ENCODE results near the gene RNF187. TPM values are rescaled to one million over a fixed set of nuclear protein-coding genes. Genes with fewer than 3 reads are reported as not detected.

Gene RNF187
- total and polyA plus RNA-seq, 10 of the 15 experiments (the other 5 are each of a cell fraction or from before 2014, with no cell fraction given), result 2.6 to 116 (median 29.5) TPM

DNA sequence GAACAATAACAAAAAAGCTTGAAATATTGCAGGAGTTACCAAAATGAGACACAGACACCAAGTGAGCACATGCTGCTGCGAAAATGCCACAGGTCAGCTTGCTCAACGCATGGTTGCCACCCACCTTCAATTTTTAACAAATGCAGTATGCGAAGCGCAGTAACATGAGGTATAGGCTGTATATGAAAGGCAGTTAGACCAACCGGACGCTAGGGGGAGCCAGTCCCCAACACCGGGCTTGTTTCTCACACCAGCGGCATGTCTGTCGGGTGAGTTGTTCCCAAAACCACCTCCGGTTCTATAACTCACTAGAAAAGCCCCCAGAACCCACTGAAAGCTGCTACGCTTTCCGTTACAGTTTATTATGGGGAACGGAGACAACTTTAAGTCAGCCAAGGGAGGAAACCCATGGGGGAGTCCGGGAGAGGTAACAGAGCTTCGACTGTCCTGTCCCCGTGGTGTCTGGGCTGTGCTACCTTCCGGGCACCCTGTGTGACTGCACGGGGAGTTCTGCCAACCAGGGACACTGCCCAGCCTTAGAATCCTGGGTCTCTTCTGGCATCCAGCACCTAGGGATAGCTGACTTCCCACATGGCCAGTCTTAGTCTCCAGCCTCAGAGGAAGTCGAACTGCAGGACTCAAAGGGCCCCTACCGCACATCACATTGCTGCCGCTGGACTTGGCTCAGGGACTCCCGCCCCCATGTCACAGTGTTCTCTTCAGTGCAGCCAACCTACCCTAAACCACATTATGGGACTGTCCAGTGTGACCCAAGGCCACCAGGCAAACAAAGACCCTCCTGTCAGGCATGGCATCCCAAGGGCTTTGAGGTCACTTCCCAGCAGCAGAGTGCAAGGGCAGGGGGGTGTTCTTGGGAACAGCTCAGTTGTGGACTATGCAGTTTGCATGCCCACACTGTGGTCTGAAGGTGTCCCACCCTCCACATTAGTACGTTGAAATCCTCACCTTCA is 14.0 kb downstream of the RNF187 start (continued):
- TF ChIP-seq, protein P1, sequence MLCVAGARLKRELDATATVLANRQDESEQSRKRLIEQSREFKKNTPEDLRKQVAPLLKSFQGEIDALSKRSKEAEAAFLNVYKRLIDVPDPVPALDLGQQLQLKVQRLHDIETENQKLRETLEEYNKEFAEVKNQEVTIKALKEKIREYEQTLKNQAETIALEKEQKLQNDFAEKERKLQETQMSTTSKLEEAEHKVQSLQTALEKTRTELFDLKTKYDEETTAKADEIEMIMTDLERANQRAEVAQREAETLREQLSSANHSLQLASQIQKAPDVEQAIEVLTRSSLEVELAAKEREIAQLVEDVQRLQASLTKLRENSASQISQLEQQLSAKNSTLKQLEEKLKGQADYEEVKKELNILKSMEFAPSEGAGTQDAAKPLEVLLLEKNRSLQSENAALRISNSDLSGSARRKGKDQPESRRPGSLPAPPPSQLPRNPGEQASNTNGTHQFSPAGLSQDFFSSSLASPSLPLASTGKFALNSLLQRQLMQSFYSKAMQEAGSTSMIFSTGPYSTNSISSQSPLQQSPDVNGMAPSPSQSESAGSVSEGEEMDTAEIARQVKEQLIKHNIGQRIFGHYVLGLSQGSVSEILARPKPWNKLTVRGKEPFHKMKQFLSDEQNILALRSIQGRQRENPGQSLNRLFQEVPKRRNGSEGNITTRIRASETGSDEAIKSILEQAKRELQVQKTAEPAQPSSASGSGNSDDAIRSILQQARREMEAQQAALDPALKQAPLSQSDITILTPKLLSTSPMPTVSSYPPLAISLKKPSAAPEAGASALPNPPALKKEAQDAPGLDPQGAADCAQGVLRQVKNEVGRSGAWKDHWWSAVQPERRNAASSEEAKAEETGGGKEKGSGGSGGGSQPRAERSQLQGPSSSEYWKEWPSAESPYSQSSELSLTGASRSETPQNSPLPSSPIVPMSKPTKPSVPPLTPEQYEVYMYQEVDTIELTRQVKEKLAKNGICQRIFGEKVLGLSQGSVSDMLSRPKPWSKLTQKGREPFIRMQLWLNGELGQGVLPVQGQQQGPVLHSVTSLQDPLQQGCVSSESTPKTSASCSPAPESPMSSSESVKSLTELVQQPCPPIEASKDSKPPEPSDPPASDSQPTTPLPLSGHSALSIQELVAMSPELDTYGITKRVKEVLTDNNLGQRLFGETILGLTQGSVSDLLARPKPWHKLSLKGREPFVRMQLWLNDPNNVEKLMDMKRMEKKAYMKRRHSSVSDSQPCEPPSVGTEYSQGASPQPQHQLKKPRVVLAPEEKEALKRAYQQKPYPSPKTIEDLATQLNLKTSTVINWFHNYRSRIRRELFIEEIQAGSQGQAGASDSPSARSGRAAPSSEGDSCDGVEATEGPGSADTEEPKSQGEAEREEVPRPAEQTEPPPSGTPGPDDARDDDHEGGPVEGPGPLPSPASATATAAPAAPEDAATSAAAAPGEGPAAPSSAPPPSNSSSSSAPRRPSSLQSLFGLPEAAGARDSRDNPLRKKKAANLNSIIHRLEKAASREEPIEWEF (IDR thresholded peaks at IDR 0.05; ENCODE audit: insufficient replicate concordance, low read depth, low read length), result peak; percentile 22
- TF ChIP-seq FOS (IDR thresholded peaks at IDR 0.05; ENCODE audit: borderline replicate concordance, extremely low read depth, insufficient read length) (no peak), SRF (IDR thresholded peaks at IDR 0.05; ENCODE audit: low read depth in 2 of 2, low read length in 2 of 2) (no peak), PAX5 (IDR thresholded peaks at IDR 0.05; ENCODE audit: borderline replicate concordance, low read depth, low read length) (peak; percentile 32; the same call in 1 of the 2 replicates), POLR2A (IDR thresholded peaks at IDR 0.05; ENCODE audit: low read depth, low read length) (peak; percentile 3; the same call in 1 of the 2 replicates), RAD21 (IDR thresholded peaks at IDR 0.05; ENCODE audit: insufficient read depth, low read depth, low read length) (peak; percentile 77), CBX5 (IDR thresholded peaks at IDR 0.05; ENCODE audit: low read depth) (no peak), ZNF622 (IDR thresholded peaks at IDR 0.05) (no peak), EGR1 (IDR thresholded peaks at IDR 0.05; ENCODE audit: borderline replicate concordance in 1 of 2, low read depth in 2 of 2, low read length in 2 of 2) (no peak), STAT3 (IDR thresholded peaks at IDR 0.05; ENCODE audit: low read depth, low read length) (no peak), GABPA (IDR thresholded peaks at IDR 0.05; ENCODE audit: low read depth) (no peak), SIN3A (IDR thresholded peaks at IDR 0.05; ENCODE audit: low read depth, low read length) (no peak), DPF2 (IDR thresholded peaks at IDR 0.05) (no peak), SMAD1 (IDR thresholded peaks at IDR 0.05; ENCODE audit: low read depth, partially characterized antibody) (peak; percentile 27)
- TF ChIP-seq, protein P2, sequence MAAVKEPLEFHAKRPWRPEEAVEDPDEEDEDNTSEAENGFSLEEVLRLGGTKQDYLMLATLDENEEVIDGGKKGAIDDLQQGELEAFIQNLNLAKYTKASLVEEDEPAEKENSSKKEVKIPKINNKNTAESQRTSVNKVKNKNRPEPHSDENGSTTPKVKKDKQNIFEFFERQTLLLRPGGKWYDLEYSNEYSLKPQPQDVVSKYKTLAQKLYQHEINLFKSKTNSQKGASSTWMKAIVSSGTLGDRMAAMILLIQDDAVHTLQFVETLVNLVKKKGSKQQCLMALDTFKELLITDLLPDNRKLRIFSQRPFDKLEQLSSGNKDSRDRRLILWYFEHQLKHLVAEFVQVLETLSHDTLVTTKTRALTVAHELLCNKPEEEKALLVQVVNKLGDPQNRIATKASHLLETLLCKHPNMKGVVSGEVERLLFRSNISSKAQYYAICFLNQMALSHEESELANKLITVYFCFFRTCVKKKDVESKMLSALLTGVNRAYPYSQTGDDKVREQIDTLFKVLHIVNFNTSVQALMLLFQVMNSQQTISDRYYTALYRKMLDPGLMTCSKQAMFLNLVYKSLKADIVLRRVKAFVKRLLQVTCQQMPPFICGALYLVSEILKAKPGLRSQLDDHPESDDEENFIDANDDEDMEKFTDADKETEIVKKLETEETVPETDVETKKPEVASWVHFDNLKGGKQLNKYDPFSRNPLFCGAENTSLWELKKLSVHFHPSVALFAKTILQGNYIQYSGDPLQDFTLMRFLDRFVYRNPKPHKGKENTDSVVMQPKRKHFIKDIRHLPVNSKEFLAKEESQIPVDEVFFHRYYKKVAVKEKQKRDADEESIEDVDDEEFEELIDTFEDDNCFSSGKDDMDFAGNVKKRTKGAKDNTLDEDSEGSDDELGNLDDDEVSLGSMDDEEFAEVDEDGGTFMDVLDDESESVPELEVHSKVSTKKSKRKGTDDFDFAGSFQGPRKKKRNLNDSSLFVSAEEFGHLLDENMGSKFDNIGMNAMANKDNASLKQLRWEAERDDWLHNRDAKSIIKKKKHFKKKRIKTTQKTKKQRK (IDR thresholded peaks at IDR 0.05; ENCODE audit: low read depth, low read length), result no peak
- TF ChIP-seq, protein P3, sequence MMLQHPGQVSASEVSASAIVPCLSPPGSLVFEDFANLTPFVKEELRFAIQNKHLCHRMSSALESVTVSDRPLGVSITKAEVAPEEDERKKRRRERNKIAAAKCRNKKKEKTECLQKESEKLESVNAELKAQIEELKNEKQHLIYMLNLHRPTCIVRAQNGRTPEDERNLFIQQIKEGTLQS (IDR thresholded peaks at IDR 0.05; ENCODE audit: borderline replicate concordance, extremely low read depth, low read depth, low read length), result no peak
- TF ChIP-seq, protein P4, sequence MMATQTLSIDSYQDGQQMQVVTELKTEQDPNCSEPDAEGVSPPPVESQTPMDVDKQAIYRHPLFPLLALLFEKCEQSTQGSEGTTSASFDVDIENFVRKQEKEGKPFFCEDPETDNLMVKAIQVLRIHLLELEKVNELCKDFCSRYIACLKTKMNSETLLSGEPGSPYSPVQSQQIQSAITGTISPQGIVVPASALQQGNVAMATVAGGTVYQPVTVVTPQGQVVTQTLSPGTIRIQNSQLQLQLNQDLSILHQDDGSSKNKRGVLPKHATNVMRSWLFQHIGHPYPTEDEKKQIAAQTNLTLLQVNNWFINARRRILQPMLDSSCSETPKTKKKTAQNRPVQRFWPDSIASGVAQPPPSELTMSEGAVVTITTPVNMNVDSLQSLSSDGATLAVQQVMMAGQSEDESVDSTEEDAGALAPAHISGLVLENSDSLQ (IDR thresholded peaks at IDR 0.05), result no peak; the same call in 1 of the 2 replicates
